ENCODE results near the gene DAZAP2. TPM values are rescaled to one million over a fixed set of nuclear protein-coding genes. Genes with fewer than 3 reads are reported as not detected.

Gene DAZAP2
- total and polyA plus RNA-seq, 4 donors: 66.0 to 218 (median 135) TPM

DNA sequence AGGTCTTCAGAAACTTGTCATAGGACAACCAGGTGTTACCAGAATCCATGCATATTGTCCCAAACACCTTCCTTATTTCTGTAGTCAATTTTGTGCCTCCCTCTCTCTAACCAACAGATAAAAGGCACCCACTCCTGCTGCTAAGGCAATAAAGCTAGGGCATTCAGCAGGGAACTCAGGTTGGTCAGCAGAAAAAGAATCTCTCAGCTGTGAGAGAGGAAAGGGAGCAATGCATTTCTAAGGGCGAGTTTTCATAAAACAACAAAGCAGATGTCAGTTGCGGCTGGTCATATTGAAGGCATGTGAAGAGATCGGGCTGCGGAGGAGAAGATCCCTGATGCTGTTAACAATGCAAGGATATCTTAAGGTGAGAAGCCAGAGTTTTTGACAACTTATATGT, 13.4 kb upstream of the DAZAP2 start:
- TF ChIP-seq TAF1 (conservative IDR thresholded peaks at IDR 0.05) (no peak), NR2F2 (IDR thresholded peaks at IDR 0.05) (no peak), GABPA (IDR thresholded peaks at IDR 0.05 in 1 of 2, conservative IDR thresholded peaks at IDR 0.05 in 1 of 2) (no peak), SP1 (IDR thresholded peaks at IDR 0.05) (no peak), HNF4A (conservative IDR thresholded peaks at IDR 0.05) (no peak), FOXA2 (IDR thresholded peaks at IDR 0.05) (no peak), ATF3 (IDR thresholded peaks at IDR 0.05) (no peak), RAD21 (IDR thresholded peaks at IDR 0.05) (no peak), JUND (IDR thresholded peaks at IDR 0.05) (no peak), HNF4G (IDR thresholded peaks at IDR 0.05) (no peak), FOXA1 (IDR thresholded peaks at IDR 0.05) (no peak)
- TF ChIP-seq, protein P1, sequence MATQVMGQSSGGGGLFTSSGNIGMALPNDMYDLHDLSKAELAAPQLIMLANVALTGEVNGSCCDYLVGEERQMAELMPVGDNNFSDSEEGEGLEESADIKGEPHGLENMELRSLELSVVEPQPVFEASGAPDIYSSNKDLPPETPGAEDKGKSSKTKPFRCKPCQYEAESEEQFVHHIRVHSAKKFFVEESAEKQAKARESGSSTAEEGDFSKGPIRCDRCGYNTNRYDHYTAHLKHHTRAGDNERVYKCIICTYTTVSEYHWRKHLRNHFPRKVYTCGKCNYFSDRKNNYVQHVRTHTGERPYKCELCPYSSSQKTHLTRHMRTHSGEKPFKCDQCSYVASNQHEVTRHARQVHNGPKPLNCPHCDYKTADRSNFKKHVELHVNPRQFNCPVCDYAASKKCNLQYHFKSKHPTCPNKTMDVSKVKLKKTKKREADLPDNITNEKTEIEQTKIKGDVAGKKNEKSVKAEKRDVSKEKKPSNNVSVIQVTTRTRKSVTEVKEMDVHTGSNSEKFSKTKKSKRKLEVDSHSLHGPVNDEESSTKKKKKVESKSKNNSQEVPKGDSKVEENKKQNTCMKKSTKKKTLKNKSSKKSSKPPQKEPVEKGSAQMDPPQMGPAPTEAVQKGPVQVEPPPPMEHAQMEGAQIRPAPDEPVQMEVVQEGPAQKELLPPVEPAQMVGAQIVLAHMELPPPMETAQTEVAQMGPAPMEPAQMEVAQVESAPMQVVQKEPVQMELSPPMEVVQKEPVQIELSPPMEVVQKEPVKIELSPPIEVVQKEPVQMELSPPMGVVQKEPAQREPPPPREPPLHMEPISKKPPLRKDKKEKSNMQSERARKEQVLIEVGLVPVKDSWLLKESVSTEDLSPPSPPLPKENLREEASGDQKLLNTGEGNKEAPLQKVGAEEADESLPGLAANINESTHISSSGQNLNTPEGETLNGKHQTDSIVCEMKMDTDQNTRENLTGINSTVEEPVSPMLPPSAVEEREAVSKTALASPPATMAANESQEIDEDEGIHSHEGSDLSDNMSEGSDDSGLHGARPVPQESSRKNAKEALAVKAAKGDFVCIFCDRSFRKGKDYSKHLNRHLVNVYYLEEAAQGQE (IDR thresholded peaks at IDR 0.05): no peak
- TF ChIP-seq, protein P2, sequence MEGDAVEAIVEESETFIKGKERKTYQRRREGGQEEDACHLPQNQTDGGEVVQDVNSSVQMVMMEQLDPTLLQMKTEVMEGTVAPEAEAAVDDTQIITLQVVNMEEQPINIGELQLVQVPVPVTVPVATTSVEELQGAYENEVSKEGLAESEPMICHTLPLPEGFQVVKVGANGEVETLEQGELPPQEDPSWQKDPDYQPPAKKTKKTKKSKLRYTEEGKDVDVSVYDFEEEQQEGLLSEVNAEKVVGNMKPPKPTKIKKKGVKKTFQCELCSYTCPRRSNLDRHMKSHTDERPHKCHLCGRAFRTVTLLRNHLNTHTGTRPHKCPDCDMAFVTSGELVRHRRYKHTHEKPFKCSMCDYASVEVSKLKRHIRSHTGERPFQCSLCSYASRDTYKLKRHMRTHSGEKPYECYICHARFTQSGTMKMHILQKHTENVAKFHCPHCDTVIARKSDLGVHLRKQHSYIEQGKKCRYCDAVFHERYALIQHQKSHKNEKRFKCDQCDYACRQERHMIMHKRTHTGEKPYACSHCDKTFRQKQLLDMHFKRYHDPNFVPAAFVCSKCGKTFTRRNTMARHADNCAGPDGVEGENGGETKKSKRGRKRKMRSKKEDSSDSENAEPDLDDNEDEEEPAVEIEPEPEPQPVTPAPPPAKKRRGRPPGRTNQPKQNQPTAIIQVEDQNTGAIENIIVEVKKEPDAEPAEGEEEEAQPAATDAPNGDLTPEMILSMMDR (IDR thresholded peaks at IDR 0.05; ENCODE audit: low read depth, low read length, missing input control): no peak
- TF ChIP-seq, protein P3, sequence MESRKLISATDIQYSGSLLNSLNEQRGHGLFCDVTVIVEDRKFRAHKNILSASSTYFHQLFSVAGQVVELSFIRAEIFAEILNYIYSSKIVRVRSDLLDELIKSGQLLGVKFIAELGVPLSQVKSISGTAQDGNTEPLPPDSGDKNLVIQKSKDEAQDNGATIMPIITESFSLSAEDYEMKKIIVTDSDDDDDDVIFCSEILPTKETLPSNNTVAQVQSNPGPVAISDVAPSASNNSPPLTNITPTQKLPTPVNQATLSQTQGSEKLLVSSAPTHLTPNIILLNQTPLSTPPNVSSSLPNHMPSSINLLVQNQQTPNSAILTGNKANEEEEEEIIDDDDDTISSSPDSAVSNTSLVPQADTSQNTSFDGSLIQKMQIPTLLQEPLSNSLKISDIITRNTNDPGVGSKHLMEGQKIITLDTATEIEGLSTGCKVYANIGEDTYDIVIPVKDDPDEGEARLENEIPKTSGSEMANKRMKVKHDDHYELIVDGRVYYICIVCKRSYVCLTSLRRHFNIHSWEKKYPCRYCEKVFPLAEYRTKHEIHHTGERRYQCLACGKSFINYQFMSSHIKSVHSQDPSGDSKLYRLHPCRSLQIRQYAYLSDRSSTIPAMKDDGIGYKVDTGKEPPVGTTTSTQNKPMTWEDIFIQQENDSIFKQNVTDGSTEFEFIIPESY (IDR thresholded peaks at IDR 0.05): no peak
- TF ChIP-seq, protein P4, sequence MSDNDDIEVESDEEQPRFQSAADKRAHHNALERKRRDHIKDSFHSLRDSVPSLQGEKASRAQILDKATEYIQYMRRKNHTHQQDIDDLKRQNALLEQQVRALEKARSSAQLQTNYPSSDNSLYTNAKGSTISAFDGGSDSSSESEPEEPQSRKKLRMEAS (IDR thresholded peaks at IDR 0.05): no peak
- Histone ChIP-seq H3K4me3 (ENCODE audit: low read depth in 1 of 3, low read length in 3 of 3) (no peak overlapping the region), H3K27ac (ENCODE audit: low read depth in 1 of 2, low read length in 2 of 2) (no peak overlapping the region), H3K4me1 (ENCODE audit: control insufficient read depth in 4 of 4, insufficient read depth in 4 of 4, low read length in 3 of 4) (peaks cover 0 to 3% (median 0%) of the 10 kb centered on the region in 4 donors), H3K9ac (ENCODE audit: low read depth in 1 of 2, low read length in 2 of 2) (no peak overlapping the region), H3K9me3 (ENCODE audit: control insufficient read depth in 4 of 4, low read length in 3 of 4) (no peaks in the 10 kb centered on the region), H3K36me3 (ENCODE audit: control insufficient read depth in 4 of 4, insufficient read depth in 3 of 4, low read depth in 1 of 4, low read length in 3 of 4) (no peaks in the 10 kb centered on the region), H3K27me3 (ENCODE audit: control insufficient read depth in 4 of 4, insufficient read depth in 4 of 4, low read length in 3 of 4) (no peaks in the 10 kb centered on the region)
- 98% methylated on average over 4 of the region's 4 CpGs for WGBS
- no peak for DNase-seq (ENCODE audit: low spot score)

DNA sequence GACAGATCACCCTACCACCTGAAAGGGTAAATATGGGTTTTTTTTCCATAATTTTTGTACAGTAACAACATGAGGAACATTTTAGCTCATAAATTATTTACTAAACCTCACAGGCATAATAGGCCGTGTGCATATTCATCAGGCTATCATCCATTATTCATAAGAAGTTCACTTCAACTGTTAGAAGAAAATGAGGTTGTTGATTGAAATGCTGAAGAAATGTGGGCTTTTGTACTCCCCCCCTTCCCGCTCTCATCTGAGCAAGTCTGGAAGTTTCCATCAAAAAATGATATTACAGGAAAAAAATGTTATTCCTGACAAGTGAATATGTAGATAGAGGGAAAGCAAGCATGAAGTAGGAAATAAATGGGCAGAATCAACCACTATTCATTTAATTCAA, 12.9 kb upstream of the DAZAP2 start:
- no peak overlapping the region for H3K4me3 ChIP-seq (ENCODE audit: low read depth in 1 of 3, low read length in 3 of 3)
- no peaks in the 10 kb centered on the region for H3K27me3 ChIP-seq (ENCODE audit: control insufficient read depth in 4 of 4, insufficient read depth in 4 of 4, low read length in 3 of 4)
- H3K27ac ChIP-seq (ENCODE audit: low read depth in 1 of 2, low read length in 2 of 2): no peak overlapping the region
- 96% methylated on average over 2 of the region's 2 CpGs for WGBS
- H3K4me1 ChIP-seq (ENCODE audit: control insufficient read depth in 4 of 4, insufficient read depth in 4 of 4, low read length in 3 of 4): peaks cover 0 to 3% (median 0%) of the 10 kb centered on the region in 4 donors
- no peaks in the 10 kb centered on the region for H3K36me3 ChIP-seq (ENCODE audit: control insufficient read depth in 4 of 4, insufficient read depth in 3 of 4, low read depth in 1 of 4, low read length in 3 of 4)
- no peak overlapping the region for H3K9ac ChIP-seq (ENCODE audit: low read depth in 1 of 2, low read length in 2 of 2)
- H3K9me3 ChIP-seq (ENCODE audit: control insufficient read depth in 4 of 4, low read length in 3 of 4): no peaks in the 10 kb centered on the region
- DNase-seq (ENCODE audit: low spot score): no peak
- TF ChIP-seq, protein P2 (IDR thresholded peaks at IDR 0.05; ENCODE audit: low read depth, low read length, missing input control): no peak
- no peak for TF ChIP-seq NR2F2 (IDR thresholded peaks at IDR 0.05)
- no peak for TF ChIP-seq HNF4A (conservative IDR thresholded peaks at IDR 0.05)
- TF ChIP-seq EGR1 (IDR thresholded peaks at IDR 0.05; ENCODE audit: low read depth in 2 of 2): no peak
- no peak for TF ChIP-seq RXRA (IDR thresholded peaks at IDR 0.05)
- TF ChIP-seq, protein P3 (IDR thresholded peaks at IDR 0.05): no peak
- TF ChIP-seq FOXA2 (IDR thresholded peaks at IDR 0.05): no peak
- no peak for TF ChIP-seq GABPA (IDR thresholded peaks at IDR 0.05 in 1 of 2, conservative IDR thresholded peaks at IDR 0.05 in 1 of 2)
- TF ChIP-seq, protein P4 (IDR thresholded peaks at IDR 0.05): no peak
- TF ChIP-seq YY1 (IDR thresholded peaks at IDR 0.05): no peak
- no peak for TF ChIP-seq SP1 (IDR thresholded peaks at IDR 0.05)
